ENCODE results near the gene TAX1BP1. TPM values are rescaled to one million over a fixed set of nuclear protein-coding genes. Genes with fewer than 3 reads are reported as not detected.

TAX1BP1 gene
- total RNA-seq, 2 donors from 2014 or later, result 90.6 to 133 TPM

DNA sequence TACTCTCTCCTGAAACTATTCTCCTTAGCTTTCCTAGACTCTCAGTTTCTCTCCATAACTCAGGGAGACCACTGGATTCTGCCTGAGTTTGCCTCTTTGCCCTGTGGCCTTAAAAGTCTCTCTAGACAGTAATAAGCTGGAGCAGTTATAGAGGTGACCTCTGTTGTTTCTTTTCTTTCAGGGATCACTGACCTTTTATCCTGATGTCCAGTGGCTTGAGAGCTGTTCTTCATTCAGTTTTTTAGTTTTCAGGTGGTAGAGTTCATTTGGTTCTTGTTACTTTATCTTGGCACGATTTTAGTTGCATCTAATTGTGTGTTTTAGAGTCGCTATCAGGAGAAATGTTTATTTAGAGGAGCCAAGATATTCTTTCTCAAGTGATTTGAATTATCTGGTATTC lies 37.7 kb downstream of the TAX1BP1 start:
- DNase-seq (ENCODE audit: low spot score), result no peak
- H3K27ac Mint-ChIP-seq, result no peak overlapping the region
- H3K4me3 Mint-ChIP-seq, result no peak overlapping the region
- H3K36me3 Mint-ChIP-seq, result no peaks in the 10 kb centered on the region
- no peaks in the 10 kb centered on the region for H3K9me3 Mint-ChIP-seq
- H3K4me1 Mint-ChIP-seq (ENCODE audit: low read depth in 2 of 2), result peaks cover 18 to 19% of the 10 kb centered on the region in 2 donors
- no peak for ATAC-seq
- no peaks in the 10 kb centered on the region for H3K27me3 Mint-ChIP-seq

DNA sequence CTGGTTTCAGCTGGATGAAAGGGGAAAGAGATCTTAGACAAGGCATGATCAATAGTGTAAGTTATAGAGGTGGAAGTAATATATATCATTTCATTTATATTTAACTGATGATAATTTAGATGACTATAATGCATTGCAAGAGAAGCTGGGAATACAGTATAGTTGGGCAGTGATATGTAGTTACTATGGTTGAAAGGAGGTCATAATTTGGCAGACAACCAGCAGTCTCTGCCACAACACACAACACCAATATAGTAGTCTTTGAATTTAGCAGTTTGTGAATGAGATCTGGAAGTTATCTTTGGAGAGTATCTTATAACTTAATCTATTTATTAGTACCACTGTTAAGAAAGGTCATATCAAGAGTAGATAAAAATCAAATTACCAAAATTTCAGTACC lies 39.9 kb downstream of the TAX1BP1 start:
- no peak for DNase-seq (ENCODE audit: low spot score)
- no peak for ATAC-seq
- H3K4me1 Mint-ChIP-seq (ENCODE audit: low read depth in 2 of 2), result peaks cover 17 to 22% of the 10 kb centered on the region in 2 donors
- H3K27me3 Mint-ChIP-seq, result no peaks in the 10 kb centered on the region
- H3K4me3 Mint-ChIP-seq, result no peak overlapping the region
- H3K36me3 Mint-ChIP-seq, result no peaks in the 10 kb centered on the region
- no peaks in the 10 kb centered on the region for H3K9me3 Mint-ChIP-seq
- H3K27ac Mint-ChIP-seq, result no peak overlapping the region

- Mint-ChIP-seq H3K27me3 (no peaks in the 10 kb centered on the region), H3K27ac (no peak overlapping the region), H3K9me3 (no peaks in the 10 kb centered on the region), H3K4me3 (no peak overlapping the region), H3K4me1 (ENCODE audit: low read depth in 2 of 2) (peaks cover 12 to 15% of the 10 kb centered on the region in 2 donors), H3K36me3 (no peaks in the 10 kb centered on the region)
- DNase-seq (ENCODE audit: low spot score) (no peak), ATAC-seq (no peak)
Measured at GRCh38 chr7:27781188-27781587, 41.2 kb downstream of the TAX1BP1 start.

DNA sequence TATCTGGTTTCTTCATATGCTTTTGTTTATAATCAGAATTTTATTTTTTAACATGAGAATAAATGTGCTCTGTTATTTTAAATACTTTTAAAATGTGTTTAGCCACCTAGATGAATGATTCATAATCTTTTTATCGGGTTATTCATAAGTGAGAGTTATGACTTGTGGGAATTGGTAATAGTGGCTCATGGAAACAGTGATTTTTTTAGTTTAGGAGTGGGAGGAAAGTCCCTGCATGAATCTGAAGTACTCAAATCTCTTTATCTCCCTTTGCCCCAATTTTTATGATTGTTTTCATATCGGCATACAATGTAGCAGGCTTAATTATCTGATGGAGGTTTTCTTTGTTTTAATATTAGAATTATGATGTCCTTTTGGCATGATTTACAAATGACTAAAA lies 42.9 kb downstream of the TAX1BP1 start:
- Mint-ChIP-seq H3K36me3 (no peaks in the 10 kb centered on the region), H3K27me3 (no peaks in the 10 kb centered on the region), H3K9me3 (no peaks in the 10 kb centered on the region), H3K4me3 (no peak overlapping the region), H3K4me1 (ENCODE audit: low read depth in 2 of 2) (peaks cover 6 to 9% of the 10 kb centered on the region in 2 donors), H3K27ac (peak overlapping the region in 1 of 2 donors; percentile 43)
- no peak for ATAC-seq
- DNase-seq (ENCODE audit: low spot score), result no peak

GRCh38 chr7:27784399-27785053 lies 44.6 kb downstream of the TAX1BP1 start:
- Mint-ChIP-seq H3K4me3 (no peak overlapping the region), H3K9me3 (no peaks in the 10 kb centered on the region), H3K27me3 (no peaks in the 10 kb centered on the region), H3K4me1 (ENCODE audit: low read depth in 2 of 2) (peaks cover 5 to 7% of the 10 kb centered on the region in 2 donors), H3K36me3 (peaks cover 6% of the 10 kb centered on the region), H3K27ac (no peak overlapping the region)
- DNase-seq (ENCODE audit: low spot score) (no peak), ATAC-seq (peak in 1 of 2 donors; percentile 61)

DNA sequence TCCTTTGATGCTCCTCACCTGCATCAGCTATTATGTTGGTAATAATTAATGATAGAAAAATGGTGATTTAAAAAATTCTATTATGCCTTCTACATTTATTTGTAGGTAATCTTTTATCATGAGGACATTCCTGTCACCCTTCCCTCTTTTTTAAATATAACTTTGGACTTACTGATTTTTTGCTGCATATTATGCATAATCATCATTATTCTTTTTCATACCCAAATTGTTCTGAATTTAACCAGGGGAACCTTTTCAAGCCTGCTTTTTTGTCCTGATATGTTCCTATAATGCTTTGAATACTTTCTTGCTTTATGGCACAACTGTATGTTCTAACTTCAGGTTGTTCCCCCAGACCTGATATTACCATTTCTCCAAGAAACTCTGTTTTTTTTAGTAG lies 48.5 kb downstream of the TAX1BP1 start:
- no peak for ATAC-seq
- no peak overlapping the region for H3K4me3 Mint-ChIP-seq
- no peak for DNase-seq (ENCODE audit: low spot score)
- no peaks in the 10 kb centered on the region for H3K27me3 Mint-ChIP-seq
- H3K36me3 Mint-ChIP-seq, result peaks cover 7% of the 10 kb centered on the region
- H3K9me3 Mint-ChIP-seq, result no peaks in the 10 kb centered on the region
- peaks cover 4 to 5% of the 10 kb centered on the region in 2 donors for H3K4me1 Mint-ChIP-seq (ENCODE audit: low read depth in 2 of 2)
- H3K27ac Mint-ChIP-seq, result no peak overlapping the region

GRCh38 chr7:27793780-27794179 lies 53.8 kb downstream of the TAX1BP1 start:
- H3K27me3 Mint-ChIP-seq, result no peaks in the 10 kb centered on the region
- ATAC-seq (no peak), DNase-seq (ENCODE audit: low spot score) (no peak)
- H3K4me1 Mint-ChIP-seq (ENCODE audit: low read depth in 2 of 2), result peaks cover 0 to 4% of the 10 kb centered on the region in 2 donors
- no peak overlapping the region for H3K4me3 Mint-ChIP-seq
- H3K27ac Mint-ChIP-seq, result no peak overlapping the region
- H3K36me3 Mint-ChIP-seq, result peaks cover 21% of the 10 kb centered on the region
- H3K9me3 Mint-ChIP-seq, result no peaks in the 10 kb centered on the region

DNA sequence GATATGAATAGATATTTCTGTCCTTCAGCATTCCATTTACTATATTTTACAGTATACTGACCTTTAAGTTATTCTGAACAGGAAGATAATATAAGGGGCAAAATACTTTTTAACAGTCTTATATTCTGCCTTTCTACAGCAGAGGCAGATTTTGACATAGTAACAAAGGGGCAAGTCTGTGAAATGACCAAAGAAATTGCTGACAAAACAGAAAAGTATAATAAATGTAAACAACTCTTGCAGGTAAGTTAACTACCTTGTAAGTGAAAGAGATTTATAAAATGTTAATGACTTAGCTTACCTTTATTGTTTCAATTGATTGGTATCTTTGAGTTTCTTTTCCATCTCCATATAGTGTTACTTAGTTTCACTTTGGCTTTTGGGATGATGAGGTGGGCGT lies 56.0 kb downstream of the TAX1BP1 start:
- ATAC-seq, result no peak
- Mint-ChIP-seq H3K36me3 (peaks cover 22% of the 10 kb centered on the region), H3K27me3 (no peaks in the 10 kb centered on the region), H3K9me3 (no peaks in the 10 kb centered on the region), H3K27ac (no peak overlapping the region), H3K4me1 (ENCODE audit: low read depth in 2 of 2) (peaks cover 0 to 4% of the 10 kb centered on the region in 2 donors), H3K4me3 (no peak overlapping the region)
- no peak for DNase-seq (ENCODE audit: low spot score)

GRCh38 chr7:27799212-27799611 lies 59.2 kb downstream of the TAX1BP1 start:
- Mint-ChIP-seq H3K4me1 (ENCODE audit: low read depth in 2 of 2) (peaks cover 0 to 7% of the 10 kb centered on the region in 2 donors), H3K27me3 (no peaks in the 10 kb centered on the region), H3K9me3 (no peaks in the 10 kb centered on the region), H3K27ac (peak overlapping the region in 1 of 2 donors; percentile 12), H3K4me3 (no peak overlapping the region), H3K36me3 (peaks cover 29% of the 10 kb centered on the region)
- DNase-seq (ENCODE audit: low spot score), result no peak
- no peak for ATAC-seq

GRCh38 chr7:27802999-27803398 lies 63.0 kb downstream of the TAX1BP1 start:
- Mint-ChIP-seq H3K9me3 (no peaks in the 10 kb centered on the region), H3K4me3 (no peak overlapping the region), H3K27ac (no peak overlapping the region), H3K36me3 (peaks cover 18% of the 10 kb centered on the region), H3K4me1 (ENCODE audit: low read depth in 2 of 2) (peaks cover 2 to 13% of the 10 kb centered on the region in 2 donors), H3K27me3 (no peaks in the 10 kb centered on the region)
- DNase-seq (ENCODE audit: low spot score) (no peak), ATAC-seq (no peak)

- ATAC-seq, result no peak
- peaks cover 18% of the 10 kb centered on the region for H3K36me3 Mint-ChIP-seq
- H3K4me1 Mint-ChIP-seq (ENCODE audit: low read depth in 2 of 2), result peaks cover 7 to 15% of the 10 kb centered on the region in 2 donors
- H3K27me3 Mint-ChIP-seq, result no peaks in the 10 kb centered on the region
- no peak overlapping the region for H3K4me3 Mint-ChIP-seq
- no peak overlapping the region for H3K27ac Mint-ChIP-seq
- H3K9me3 Mint-ChIP-seq, result no peaks in the 10 kb centered on the region
- no peak for DNase-seq (ENCODE audit: low spot score)
Measured at GRCh38 chr7:27804139-27804538, 64.2 kb downstream of the TAX1BP1 start.

DNA sequence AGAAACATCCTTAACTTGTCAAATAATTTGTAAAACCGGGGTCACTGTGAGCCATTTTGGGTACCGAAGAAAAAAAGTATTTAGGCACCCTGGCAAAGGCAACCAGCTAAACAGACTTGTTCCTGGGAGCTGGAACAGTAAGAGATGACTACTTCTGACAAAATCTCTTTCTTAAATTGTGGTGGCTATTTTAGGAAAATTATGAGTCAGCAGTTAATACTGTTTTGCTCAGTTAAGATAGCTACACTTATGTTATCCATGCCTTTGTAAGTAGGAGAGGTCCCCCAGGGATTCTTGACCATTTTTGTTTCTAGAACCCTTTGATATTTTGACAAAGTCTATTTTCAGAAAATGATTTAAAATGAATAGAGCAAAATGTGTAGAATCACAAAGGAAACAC lies 68.7 kb downstream of the TAX1BP1 start:
- DNase-seq (ENCODE audit: low spot score) (no peak), ATAC-seq (no peak)
- no peak overlapping the region for H3K4me3 Mint-ChIP-seq
- no peaks in the 10 kb centered on the region for H3K9me3 Mint-ChIP-seq
- H3K4me1 Mint-ChIP-seq (ENCODE audit: low read depth in 2 of 2), result peaks cover 7 to 16% of the 10 kb centered on the region in 2 donors
- peak overlapping the region in 1 of 2 donors; percentile 41 for H3K27ac Mint-ChIP-seq
- no peaks in the 10 kb centered on the region for H3K27me3 Mint-ChIP-seq
- peaks cover 5% of the 10 kb centered on the region for H3K36me3 Mint-ChIP-seq

DNA sequence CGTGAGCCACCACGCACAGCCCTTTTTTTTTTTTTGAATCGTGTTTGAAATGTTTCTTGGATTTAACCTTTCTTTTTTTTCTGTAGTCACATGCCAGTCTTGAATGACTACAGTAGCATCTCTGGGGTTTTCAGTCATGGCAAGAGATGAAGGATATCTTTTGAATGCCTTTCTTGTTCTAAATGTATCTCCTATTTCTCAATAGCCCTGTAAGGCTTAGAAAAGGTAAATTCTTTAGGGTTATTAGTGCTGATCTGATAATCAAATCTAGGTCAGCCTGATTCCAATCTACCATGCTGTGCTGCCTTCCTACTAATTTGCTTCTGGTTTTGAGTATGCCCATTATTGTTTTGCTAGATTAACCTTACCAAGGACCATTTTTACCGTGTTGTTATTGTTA lies 70.2 kb downstream of the TAX1BP1 start:
- no peak overlapping the region for H3K4me3 Mint-ChIP-seq
- no peak for DNase-seq (ENCODE audit: low spot score)
- ATAC-seq, result no peak
- peaks cover 5% of the 10 kb centered on the region for H3K36me3 Mint-ChIP-seq
- H3K27me3 Mint-ChIP-seq, result no peaks in the 10 kb centered on the region
- no peak overlapping the region for H3K27ac Mint-ChIP-seq
- no peaks in the 10 kb centered on the region for H3K9me3 Mint-ChIP-seq
- H3K4me1 Mint-ChIP-seq (ENCODE audit: low read depth in 2 of 2), result peaks cover 7 to 12% of the 10 kb centered on the region in 2 donors

DNA sequence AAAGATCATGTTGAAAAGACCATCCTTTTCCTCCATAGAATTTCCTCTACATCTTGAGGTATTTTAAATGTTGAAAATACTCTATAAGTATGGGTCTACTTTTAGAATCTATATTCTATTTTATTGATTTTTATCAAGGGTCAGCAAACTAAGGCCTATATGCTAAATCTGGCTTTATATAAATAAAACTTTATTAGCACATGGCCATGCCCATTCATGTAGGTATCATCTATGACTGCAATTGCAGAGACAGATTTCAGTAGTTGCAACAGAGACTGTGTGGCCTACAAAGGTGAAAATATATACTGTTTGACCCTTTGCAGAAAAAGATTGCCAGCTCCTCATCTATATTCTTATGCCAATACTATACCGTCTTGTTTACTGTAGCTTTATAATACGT lies 72.7 kb downstream of the TAX1BP1 start:
- Mint-ChIP-seq H3K27ac (no peak overlapping the region), H3K9me3 (no peaks in the 10 kb centered on the region), H3K4me1 (ENCODE audit: low read depth in 2 of 2) (peaks cover 7 to 9% of the 10 kb centered on the region in 2 donors), H3K4me3 (no peak overlapping the region), H3K27me3 (no peaks in the 10 kb centered on the region), H3K36me3 (peaks cover 5% of the 10 kb centered on the region)
- DNase-seq (ENCODE audit: low spot score), result no peak
- ATAC-seq, result no peak

DNA sequence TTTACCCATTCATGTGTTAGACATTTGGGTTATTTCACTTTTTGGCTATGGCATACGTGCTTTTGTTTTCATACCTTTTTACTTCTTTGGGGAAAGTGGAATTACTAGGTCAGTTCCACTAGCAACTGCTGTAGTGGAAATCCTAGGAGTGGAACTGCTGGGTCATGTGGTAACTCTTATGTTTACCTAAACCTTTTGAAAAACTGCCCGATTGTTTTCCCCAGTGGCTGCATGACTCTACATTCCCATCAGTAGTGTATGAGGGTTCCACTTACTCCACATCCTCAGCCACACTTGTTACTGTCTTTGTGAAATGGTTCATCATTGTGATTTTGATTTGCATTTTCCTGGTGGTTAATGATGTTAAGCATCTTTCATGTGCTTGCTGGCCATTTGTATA lies 82.3 kb downstream of the TAX1BP1 start:
- H3K9me3 Mint-ChIP-seq, result no peaks in the 10 kb centered on the region
- peaks cover 10% of the 10 kb centered on the region for H3K36me3 Mint-ChIP-seq
- H3K27ac Mint-ChIP-seq, result no peak overlapping the region
- H3K4me3 Mint-ChIP-seq, result no peak overlapping the region
- H3K27me3 Mint-ChIP-seq, result no peaks in the 10 kb centered on the region
- no peak for ATAC-seq
- peaks cover 0 to 7% of the 10 kb centered on the region in 2 donors for H3K4me1 Mint-ChIP-seq (ENCODE audit: low read depth in 2 of 2)
- DNase-seq (ENCODE audit: low spot score), result no peak

Measured in natural killer cell treated with Interleukin-12 subunit alpha and Interleukin-12 subunit beta and Interleukin-15 and Interleukin-18, amount 100 ng/mL, for 72 hours (primary cell).